ENCODE results near the gene CIDEA. TPM values are rescaled to one million over a fixed set of nuclear protein-coding genes. Genes with fewer than 3 reads are reported as not detected.

The CIDEA gene
- total and polyA plus RNA-seq, 9 of the 15 experiments (the other 6 are each of a cell fraction or from before 2014, with no cell fraction given), result not detected

GRCh38 chr18:12271376-12272235 is 17.4 kb downstream of the CIDEA start (continued):
- TF ChIP-seq, protein P1, sequence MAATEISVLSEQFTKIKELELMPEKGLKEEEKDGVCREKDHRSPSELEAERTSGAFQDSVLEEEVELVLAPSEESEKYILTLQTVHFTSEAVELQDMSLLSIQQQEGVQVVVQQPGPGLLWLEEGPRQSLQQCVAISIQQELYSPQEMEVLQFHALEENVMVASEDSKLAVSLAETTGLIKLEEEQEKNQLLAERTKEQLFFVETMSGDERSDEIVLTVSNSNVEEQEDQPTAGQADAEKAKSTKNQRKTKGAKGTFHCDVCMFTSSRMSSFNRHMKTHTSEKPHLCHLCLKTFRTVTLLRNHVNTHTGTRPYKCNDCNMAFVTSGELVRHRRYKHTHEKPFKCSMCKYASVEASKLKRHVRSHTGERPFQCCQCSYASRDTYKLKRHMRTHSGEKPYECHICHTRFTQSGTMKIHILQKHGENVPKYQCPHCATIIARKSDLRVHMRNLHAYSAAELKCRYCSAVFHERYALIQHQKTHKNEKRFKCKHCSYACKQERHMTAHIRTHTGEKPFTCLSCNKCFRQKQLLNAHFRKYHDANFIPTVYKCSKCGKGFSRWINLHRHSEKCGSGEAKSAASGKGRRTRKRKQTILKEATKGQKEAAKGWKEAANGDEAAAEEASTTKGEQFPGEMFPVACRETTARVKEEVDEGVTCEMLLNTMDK (IDR thresholded peaks at IDR 0.05; ENCODE audit: borderline replicate concordance, insufficient read depth, low read depth, low read length, poor library complexity, severe bottlenecking), result peak; percentile 93
- TF ChIP-seq FOXJ3 (CRISPR knock-in tag; IDR thresholded peaks at IDR 0.05) (no peak), TCF3 (CRISPR knock-in tag; IDR thresholded peaks at IDR 0.05) (no peak), KDM5B (IDR thresholded peaks at IDR 0.05; ENCODE audit: insufficient replicate concordance, low read depth, low read length) (no peak), SRSF9 (IDR thresholded peaks at IDR 0.05; ENCODE audit: borderline replicate concordance, low read depth, low read length) (no peak), ZNF584 (CRISPR knock-in tag; IDR thresholded peaks at IDR 0.05; ENCODE audit: low read depth) (no peak), CBFA2T2 (conservative IDR thresholded peaks at IDR 0.05) (no peak), LEF1 (IDR thresholded peaks at IDR 0.05) (0 out of 2 replicates have a peak, but pooled peaks have one; percentile 43), MEF2D (tag; conservative IDR thresholded peaks at IDR 0.05; ENCODE audit: low read depth) (no peak)
- TF ChIP-seq, protein P2, sequence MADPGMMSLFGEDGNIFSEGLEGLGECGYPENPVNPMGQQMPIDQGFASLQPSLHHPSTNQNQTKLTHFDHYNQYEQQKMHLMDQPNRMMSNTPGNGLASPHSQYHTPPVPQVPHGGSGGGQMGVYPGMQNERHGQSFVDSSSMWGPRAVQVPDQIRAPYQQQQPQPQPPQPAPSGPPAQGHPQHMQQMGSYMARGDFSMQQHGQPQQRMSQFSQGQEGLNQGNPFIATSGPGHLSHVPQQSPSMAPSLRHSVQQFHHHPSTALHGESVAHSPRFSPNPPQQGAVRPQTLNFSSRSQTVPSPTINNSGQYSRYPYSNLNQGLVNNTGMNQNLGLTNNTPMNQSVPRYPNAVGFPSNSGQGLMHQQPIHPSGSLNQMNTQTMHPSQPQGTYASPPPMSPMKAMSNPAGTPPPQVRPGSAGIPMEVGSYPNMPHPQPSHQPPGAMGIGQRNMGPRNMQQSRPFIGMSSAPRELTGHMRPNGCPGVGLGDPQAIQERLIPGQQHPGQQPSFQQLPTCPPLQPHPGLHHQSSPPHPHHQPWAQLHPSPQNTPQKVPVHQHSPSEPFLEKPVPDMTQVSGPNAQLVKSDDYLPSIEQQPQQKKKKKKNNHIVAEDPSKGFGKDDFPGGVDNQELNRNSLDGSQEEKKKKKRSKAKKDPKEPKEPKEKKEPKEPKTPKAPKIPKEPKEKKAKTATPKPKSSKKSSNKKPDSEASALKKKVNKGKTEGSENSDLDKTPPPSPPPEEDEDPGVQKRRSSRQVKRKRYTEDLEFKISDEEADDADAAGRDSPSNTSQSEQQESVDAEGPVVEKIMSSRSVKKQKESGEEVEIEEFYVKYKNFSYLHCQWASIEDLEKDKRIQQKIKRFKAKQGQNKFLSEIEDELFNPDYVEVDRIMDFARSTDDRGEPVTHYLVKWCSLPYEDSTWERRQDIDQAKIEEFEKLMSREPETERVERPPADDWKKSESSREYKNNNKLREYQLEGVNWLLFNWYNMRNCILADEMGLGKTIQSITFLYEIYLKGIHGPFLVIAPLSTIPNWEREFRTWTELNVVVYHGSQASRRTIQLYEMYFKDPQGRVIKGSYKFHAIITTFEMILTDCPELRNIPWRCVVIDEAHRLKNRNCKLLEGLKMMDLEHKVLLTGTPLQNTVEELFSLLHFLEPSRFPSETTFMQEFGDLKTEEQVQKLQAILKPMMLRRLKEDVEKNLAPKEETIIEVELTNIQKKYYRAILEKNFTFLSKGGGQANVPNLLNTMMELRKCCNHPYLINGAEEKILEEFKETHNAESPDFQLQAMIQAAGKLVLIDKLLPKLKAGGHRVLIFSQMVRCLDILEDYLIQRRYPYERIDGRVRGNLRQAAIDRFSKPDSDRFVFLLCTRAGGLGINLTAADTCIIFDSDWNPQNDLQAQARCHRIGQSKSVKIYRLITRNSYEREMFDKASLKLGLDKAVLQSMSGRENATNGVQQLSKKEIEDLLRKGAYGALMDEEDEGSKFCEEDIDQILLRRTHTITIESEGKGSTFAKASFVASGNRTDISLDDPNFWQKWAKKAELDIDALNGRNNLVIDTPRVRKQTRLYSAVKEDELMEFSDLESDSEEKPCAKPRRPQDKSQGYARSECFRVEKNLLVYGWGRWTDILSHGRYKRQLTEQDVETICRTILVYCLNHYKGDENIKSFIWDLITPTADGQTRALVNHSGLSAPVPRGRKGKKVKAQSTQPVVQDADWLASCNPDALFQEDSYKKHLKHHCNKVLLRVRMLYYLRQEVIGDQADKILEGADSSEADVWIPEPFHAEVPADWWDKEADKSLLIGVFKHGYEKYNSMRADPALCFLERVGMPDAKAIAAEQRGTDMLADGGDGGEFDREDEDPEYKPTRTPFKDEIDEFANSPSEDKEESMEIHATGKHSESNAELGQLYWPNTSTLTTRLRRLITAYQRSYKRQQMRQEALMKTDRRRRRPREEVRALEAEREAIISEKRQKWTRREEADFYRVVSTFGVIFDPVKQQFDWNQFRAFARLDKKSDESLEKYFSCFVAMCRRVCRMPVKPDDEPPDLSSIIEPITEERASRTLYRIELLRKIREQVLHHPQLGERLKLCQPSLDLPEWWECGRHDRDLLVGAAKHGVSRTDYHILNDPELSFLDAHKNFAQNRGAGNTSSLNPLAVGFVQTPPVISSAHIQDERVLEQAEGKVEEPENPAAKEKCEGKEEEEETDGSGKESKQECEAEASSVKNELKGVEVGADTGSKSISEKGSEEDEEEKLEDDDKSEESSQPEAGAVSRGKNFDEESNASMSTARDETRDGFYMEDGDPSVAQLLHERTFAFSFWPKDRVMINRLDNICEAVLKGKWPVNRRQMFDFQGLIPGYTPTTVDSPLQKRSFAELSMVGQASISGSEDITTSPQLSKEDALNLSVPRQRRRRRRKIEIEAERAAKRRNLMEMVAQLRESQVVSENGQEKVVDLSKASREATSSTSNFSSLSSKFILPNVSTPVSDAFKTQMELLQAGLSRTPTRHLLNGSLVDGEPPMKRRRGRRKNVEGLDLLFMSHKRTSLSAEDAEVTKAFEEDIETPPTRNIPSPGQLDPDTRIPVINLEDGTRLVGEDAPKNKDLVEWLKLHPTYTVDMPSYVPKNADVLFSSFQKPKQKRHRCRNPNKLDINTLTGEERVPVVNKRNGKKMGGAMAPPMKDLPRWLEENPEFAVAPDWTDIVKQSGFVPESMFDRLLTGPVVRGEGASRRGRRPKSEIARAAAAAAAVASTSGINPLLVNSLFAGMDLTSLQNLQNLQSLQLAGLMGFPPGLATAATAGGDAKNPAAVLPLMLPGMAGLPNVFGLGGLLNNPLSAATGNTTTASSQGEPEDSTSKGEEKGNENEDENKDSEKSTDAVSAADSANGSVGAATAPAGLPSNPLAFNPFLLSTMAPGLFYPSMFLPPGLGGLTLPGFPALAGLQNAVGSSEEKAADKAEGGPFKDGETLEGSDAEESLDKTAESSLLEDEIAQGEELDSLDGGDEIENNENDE (IDR thresholded peaks at IDR 0.05; ENCODE audit: low read depth, low read length), result no peak
- TF ChIP-seq, protein P3, sequence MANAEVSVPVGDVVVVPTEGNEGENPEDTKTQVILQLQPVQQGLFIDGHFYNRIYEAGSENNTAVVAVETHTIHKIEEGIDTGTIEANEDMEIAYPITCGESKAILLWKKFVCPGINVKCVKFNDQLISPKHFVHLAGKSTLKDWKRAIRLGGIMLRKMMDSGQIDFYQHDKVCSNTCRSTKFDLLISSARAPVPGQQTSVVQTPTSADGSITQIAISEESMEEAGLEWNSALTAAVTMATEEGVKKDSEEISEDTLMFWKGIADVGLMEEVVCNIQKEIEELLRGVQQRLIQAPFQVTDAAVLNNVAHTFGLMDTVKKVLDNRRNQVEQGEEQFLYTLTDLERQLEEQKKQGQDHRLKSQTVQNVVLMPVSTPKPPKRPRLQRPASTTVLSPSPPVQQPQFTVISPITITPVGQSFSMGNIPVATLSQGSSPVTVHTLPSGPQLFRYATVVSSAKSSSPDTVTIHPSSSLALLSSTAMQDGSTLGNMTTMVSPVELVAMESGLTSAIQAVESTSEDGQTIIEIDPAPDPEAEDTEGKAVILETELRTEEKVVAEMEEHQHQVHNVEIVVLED (CRISPR knock-in tag; IDR thresholded peaks at IDR 0.05), result no peak

All from K562 (cell line).